ENCODE measurements around the gene NEK1. TPM values are rescaled to one million over a fixed set of nuclear protein-coding genes. Genes with fewer than 3 reads are reported as not detected.

Gene NEK1
- total RNA-seq, 4 donors from 2014 or later, result 66.9 to 100 (median 90.5) TPM

DNA sequence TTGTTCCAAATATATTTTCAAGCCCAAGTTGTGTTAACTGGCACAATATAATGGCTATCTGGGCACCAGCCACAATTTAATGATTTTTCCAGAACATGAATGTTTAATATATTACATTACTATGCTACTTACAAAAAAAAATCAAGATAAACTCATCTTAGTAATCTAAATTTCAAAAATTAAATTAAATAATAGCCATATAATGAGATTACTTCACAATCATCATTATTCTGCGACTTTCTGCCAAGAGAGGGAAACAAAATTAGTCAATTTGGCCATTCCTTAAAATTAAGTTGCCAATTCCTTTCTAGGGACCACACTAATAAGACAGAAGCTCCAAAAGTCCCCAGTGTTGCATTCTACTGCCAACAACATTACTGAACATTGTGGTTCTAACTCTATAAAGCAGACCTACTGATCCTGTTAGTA is 7.5 kb downstream of the NEK1 start:
- H3K4me3 ChIP-seq, result no peak overlapping the region
- H3K27ac ChIP-seq, result peak overlapping the region in 3 of 4 donors; percentile 19 to 87 (median 76)
- H3K9me3 ChIP-seq, result no peaks in the 10 kb centered on the region
- TF ChIP-seq, protein P1, sequence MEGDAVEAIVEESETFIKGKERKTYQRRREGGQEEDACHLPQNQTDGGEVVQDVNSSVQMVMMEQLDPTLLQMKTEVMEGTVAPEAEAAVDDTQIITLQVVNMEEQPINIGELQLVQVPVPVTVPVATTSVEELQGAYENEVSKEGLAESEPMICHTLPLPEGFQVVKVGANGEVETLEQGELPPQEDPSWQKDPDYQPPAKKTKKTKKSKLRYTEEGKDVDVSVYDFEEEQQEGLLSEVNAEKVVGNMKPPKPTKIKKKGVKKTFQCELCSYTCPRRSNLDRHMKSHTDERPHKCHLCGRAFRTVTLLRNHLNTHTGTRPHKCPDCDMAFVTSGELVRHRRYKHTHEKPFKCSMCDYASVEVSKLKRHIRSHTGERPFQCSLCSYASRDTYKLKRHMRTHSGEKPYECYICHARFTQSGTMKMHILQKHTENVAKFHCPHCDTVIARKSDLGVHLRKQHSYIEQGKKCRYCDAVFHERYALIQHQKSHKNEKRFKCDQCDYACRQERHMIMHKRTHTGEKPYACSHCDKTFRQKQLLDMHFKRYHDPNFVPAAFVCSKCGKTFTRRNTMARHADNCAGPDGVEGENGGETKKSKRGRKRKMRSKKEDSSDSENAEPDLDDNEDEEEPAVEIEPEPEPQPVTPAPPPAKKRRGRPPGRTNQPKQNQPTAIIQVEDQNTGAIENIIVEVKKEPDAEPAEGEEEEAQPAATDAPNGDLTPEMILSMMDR (IDR thresholded peaks at IDR 0.05), result no peak
- no peak for TF ChIP-seq EP300 (IDR thresholded peaks at IDR 0.05)
- WGBS, 2 donors, result 83 to 88% methylated on average over 1 of the region's 1 CpG
- peaks cover 0 to 38% (median 0%) of the 10 kb centered on the region in 3 donors for H3K36me3 ChIP-seq
- no peak for DNase-seq (ENCODE audit: low spot score in 2 of 2)
- no peaks in the 10 kb centered on the region for H3K27me3 ChIP-seq
- H3K4me1 ChIP-seq, result peaks cover 0 to 38% (median 4%) of the 10 kb centered on the region in 4 donors

DNA sequence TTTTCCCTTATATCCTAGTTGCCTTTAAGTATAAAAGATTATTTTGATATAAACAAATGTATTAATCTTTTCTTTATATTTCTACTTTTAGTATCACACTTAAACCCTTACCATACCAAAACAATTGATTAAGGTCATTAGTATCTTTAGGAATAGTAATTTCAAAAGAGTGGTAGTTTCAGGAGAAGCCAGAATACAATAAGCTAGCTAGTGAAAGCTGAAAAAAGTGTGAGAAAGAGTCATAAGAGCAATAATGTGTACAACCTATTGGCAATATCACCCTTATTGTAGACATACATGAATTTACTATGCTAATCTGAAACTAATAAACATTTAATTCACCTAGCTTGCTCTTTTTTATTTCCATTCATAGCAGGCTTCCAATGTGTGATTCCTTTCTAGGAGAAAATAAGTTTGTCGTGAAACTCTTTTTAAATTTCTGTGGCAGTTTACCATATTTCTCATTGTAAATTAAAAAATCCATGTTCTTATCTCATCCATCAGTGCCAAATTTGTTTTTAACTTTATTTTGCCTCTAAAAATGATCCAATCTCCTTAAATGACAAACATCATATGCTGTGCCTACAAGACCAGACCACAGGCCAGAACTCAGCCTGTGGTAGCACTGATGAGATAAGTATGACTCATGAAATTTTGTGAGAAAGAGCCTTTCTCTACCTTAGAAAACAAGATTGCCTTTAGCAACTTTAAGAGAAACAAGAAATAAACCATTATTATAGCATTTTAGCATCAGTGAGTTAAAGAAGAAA is 8.1 kb downstream of the NEK1 start:
- H3K4me3 ChIP-seq, result no peak overlapping the region
- 5 to 37% methylated on average over 1 of the region's 1 CpG for WGBS, 2 donors
- H3K4me1 ChIP-seq, result peaks cover 0 to 32% (median 3%) of the 10 kb centered on the region in 4 donors
- no peak for DNase-seq (ENCODE audit: low spot score in 2 of 2)
- peak overlapping the region; percentile 3 to 87 (median 48) for H3K27ac ChIP-seq
- peaks cover 0 to 44% (median 0%) of the 10 kb centered on the region in 3 donors for H3K36me3 ChIP-seq
- H3K27me3 ChIP-seq, result no peaks in the 10 kb centered on the region
- no peaks in the 10 kb centered on the region for H3K9me3 ChIP-seq
- TF ChIP-seq EP300 (IDR thresholded peaks at IDR 0.05) (no peak), POLR2A (IDR thresholded peaks at IDR 0.05) (no peak)
- TF ChIP-seq, protein P1 (IDR thresholded peaks at IDR 0.05), result no peak

GRCh38 chr4:169603312-169603711 is 9.1 kb downstream of the NEK1 start:
- H3K36me3 ChIP-seq, result peaks cover 0 to 44% (median 0%) of the 10 kb centered on the region in 3 donors
- TF ChIP-seq, protein P1 (IDR thresholded peaks at IDR 0.05), result no peak
- TF ChIP-seq EP300 (IDR thresholded peaks at IDR 0.05) (no peak), POLR2A (IDR thresholded peaks at IDR 0.05) (no peak)
- no peak overlapping the region for H3K4me3 ChIP-seq
- peaks cover 0 to 29% (median 3%) of the 10 kb centered on the region in 4 donors for H3K4me1 ChIP-seq
- H3K9me3 ChIP-seq, result no peaks in the 10 kb centered on the region
- H3K27ac ChIP-seq, result peak overlapping the region in 1 of 4 donors; percentile 87
- WGBS, 2 donors, result 80% methylated on average over 2 of the region's 2 CpGs
- no peak for DNase-seq (ENCODE audit: low spot score in 2 of 2)
- no peaks in the 10 kb centered on the region for H3K27me3 ChIP-seq

DNA sequence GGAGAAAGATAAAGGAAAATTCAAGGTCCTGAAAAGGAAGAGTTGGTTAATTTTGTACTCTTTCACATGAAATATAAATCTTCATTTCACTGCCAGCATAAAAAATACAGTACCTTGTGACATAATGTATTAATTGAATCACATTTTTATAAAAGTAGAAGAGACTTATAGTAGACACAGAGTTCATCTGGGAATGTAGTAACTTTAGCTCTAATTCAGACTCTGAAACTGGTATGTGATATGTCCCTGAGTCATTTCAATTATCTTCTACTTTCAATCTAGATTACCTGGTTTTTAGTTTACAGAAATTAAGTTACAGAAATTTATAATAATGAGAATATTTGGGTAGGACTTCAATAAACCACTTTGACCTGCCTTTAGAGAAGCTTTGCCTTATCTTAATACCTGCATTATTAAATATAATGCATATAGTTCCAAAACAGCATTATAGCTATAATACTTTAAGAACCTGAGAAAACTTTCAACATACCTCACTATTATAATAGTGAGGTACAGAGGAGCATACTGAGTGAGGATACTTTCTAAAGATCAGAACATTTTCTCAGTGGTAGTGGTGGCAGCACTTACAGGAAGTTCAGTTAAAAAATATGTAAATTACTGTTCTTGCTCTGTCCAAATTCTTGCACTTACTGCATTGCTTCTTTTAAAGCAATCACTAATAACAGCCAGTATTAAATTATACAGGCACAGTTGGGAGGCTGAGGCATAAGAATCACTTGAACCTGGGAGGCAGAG is 11.2 kb downstream of the NEK1 start:
- H3K9me3 ChIP-seq, result no peaks in the 10 kb centered on the region
- peak overlapping the region in 2 of 4 donors; percentile 5 to 8 for H3K27ac ChIP-seq
- no peaks in the 10 kb centered on the region for H3K27me3 ChIP-seq
- TF ChIP-seq, protein P1 (IDR thresholded peaks at IDR 0.05), result no peak
- TF ChIP-seq EP300 (IDR thresholded peaks at IDR 0.05) (no peak), POLR2A (IDR thresholded peaks at IDR 0.05) (no peak)
- DNase-seq (ENCODE audit: low spot score in 2 of 2), result no peak
- H3K4me3 ChIP-seq, result no peak overlapping the region
- peaks cover 0 to 46% (median 0%) of the 10 kb centered on the region in 3 donors for H3K36me3 ChIP-seq
- H3K4me1 ChIP-seq, result peaks cover 0 to 22% (median 3%) of the 10 kb centered on the region in 4 donors
